ENCODE measurements around the gene CCDC12. TPM values are rescaled to one million over a fixed set of nuclear protein-coding genes. Genes with fewer than 3 reads are reported as not detected.

Gene CCDC12
- total RNA-seq, 4 donors from 2014 or later = 64.6 to 101 (median 82.5) TPM

DNA sequence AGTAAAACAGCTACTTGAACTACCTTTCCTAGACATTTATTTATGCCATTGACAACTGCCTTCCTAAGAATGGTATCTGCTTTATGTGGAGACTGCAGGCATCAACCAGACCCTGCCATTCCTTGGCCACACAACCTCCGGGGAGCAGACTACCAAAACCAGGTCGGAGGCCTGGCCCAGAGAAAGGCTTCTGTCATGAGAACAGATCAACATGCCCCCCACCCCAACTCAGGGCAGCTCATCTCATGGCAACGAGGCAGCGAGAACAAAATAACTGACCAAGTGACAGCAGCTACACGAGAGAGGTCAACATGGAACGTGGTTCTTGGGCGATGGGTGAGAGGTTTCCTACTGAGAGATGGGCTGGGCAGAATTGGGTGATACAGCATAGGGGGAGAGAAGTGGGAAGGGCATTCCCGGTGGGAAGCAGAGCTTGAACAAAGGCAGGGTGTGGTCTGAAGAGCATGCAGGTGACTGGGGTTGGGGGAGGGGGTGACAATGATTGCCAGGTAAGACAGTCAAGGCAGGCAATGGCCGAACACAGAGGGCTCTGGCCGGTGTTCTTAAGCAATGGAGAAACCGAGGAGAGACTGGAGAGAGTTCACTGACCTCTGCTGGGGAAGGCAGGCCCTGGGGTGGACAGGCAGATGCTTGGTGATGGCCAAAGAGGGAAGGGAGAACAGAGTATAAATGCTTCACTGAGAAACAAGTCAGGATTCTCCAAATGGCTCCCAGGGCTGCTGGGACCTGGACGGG is 33.9 kb downstream of the CCDC12 start:
- H3K4me3 ChIP-seq (ENCODE audit: low read depth, poor library complexity, severe bottlenecking) = no peak overlapping the region
- TF ChIP-seq, protein P1, sequence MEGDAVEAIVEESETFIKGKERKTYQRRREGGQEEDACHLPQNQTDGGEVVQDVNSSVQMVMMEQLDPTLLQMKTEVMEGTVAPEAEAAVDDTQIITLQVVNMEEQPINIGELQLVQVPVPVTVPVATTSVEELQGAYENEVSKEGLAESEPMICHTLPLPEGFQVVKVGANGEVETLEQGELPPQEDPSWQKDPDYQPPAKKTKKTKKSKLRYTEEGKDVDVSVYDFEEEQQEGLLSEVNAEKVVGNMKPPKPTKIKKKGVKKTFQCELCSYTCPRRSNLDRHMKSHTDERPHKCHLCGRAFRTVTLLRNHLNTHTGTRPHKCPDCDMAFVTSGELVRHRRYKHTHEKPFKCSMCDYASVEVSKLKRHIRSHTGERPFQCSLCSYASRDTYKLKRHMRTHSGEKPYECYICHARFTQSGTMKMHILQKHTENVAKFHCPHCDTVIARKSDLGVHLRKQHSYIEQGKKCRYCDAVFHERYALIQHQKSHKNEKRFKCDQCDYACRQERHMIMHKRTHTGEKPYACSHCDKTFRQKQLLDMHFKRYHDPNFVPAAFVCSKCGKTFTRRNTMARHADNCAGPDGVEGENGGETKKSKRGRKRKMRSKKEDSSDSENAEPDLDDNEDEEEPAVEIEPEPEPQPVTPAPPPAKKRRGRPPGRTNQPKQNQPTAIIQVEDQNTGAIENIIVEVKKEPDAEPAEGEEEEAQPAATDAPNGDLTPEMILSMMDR (IDR thresholded peaks at IDR 0.05) = no peak
- no peak for TF ChIP-seq POLR2A (IDR thresholded peaks at IDR 0.05)
- 84 to 85% methylated on average over 12 of the region's 12 CpGs for WGBS, 2 donors
- intact Hi-C loops (cut with DNase I; ENCODE audit: low total_unique reads) = no loop called here
- no peak for DNase-seq (ENCODE audit: low spot score in 2 of 2)

DNA sequence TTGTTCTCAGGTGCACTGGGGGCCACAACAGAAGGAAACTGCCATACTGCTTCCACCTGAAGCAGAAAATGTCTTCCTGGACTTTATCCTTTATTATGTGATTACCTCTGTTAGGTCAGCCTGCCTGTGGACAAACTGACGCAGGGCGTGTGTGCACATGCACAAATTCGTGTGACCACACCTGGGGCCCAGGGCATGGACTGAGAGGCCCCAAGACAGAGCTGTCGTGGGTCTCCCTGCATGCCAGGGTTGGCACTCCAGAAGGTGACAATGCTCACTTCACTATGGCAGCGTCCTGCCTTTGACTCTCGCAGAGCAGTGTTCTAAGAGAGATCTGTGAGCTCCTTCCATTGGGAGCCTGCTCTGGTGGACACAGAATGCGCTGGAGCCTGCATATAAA is 34.5 kb downstream of the CCDC12 start:
- 87 to 88% methylated on average over 7 of the region's 7 CpGs for whole genome bisulfite sequencing, 2 donors
- DNase-seq (ENCODE audit: low spot score in 2 of 2) = no peak
- no peak for TF ChIP-seq POLR2A (IDR thresholded peaks at IDR 0.05)
- TF ChIP-seq, protein P1 (IDR thresholded peaks at IDR 0.05) = no peak
- intact Hi-C loops (cut with DNase I; ENCODE audit: low total_unique reads) = no loop called here
- H3K4me3 ChIP-seq (ENCODE audit: low read depth, poor library complexity, severe bottlenecking) = no peak overlapping the region

DNA sequence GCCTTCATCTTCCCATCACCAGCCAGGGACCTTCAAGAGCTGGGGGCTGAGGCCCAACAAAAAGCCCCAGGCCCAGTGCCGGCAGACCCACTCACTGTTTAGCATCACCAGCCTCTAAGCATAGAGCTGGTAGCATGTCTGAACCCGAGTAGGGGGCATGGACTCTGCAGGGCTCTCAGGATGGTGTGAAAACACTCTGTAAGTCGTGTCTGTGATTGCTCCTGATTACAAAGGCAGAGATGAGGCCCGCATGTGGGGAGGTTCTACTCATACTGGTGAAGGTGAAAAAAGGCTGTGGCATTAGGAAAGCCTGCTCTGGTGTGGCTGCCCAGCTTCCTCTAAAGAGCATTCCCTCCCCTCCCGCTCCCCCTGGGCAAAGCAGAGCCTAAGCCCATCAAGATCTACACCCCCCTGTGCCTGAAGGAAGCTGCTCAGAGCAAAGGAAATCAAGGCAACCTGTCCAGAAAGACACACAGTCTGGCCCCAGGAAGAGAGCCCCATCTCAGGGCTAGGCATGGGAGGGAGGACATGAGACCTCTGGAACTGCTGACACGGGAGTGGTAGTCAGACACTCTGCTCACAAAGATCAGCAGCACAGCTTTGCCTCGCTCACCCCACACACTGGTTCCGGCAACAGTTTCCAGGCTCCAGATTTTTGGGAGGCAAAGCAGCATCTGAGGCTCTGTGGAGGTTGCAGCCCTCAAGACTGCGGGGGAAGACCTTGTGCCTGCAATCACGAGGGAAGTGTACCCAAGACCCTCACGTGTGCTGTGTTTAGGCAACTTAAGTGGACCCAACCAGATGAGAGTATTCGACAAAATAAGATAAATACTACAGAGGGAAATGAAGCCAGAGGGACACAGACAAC is 36.7 kb downstream of the CCDC12 start:
- intact Hi-C loops (cut with DNase I; ENCODE audit: low total_unique reads) = no loop called here
- WGBS, 2 donors = 73 to 84% methylated on average over 12 of the region's 12 CpGs
- no peak overlapping the region for H3K4me3 ChIP-seq (ENCODE audit: low read depth, poor library complexity, severe bottlenecking)
- TF ChIP-seq POLR2A (IDR thresholded peaks at IDR 0.05) = no peak
- TF ChIP-seq, protein P1 (IDR thresholded peaks at IDR 0.05) = no peak
- no peak for DNase-seq (ENCODE audit: low spot score in 2 of 2)

DNA sequence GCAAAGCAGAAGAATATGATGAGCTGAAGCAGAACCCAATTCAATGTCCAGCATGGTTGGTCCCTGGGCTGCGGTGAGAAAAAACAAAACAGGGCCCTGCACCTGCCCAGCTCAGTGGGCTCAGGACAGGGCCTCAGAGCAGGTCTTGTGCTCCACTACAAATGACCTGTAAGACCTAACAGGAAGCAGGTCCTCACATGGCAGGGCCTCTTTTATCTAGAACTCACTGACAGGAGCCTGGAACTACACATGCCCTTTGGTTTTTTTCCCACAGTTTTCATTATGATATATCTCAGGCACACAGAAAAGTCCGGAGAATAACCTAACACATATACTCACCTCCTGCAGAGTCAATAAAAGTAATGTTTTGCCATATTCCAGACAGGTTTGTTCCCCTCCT is 38.4 kb downstream of the CCDC12 start:
- no peak overlapping the region for H3K4me3 ChIP-seq (ENCODE audit: low read depth, poor library complexity, severe bottlenecking)
- no peak for DNase-seq (ENCODE audit: low spot score in 2 of 2)
- intact Hi-C loops (cut with DNase I; ENCODE audit: low total_unique reads) = no loop called here
- WGBS, 2 donors = 95 to 100% methylated on average over 2 of the region's 2 CpGs
- TF ChIP-seq POLR2A (IDR thresholded peaks at IDR 0.05) = no peak
- TF ChIP-seq, protein P1 (IDR thresholded peaks at IDR 0.05) = no peak

DNA sequence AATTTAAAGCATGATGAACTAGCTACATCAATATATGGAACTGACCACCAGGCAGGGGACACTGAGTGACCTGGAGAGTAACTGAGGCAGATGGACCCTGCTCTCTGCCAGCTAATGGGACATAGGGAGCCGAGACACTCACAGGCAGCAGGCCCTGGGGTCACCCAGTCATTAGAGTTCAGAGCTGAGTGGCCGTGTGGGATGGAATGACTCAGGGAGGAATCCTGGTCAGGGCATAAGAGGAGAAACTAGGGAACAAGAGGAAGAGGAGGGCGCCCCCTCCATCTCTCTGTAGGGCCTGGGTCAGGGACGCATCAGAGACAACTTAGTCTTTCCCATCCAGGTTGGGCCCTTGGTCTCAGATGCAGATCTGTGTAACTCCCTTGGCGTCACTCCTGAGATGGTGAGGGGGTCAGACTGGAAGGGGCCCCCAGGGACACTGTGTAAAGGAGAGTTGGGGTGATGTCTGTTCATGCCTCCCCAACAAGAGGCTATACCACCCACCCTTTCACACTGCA is 39.8 kb downstream of the CCDC12 start:
- DNase-seq (ENCODE audit: low spot score in 2 of 2) = no peak
- 82 to 86% methylated on average over 5 of the region's 5 CpGs for WGBS, 2 donors
- intact Hi-C loops (cut with DNase I; ENCODE audit: low total_unique reads) = no loop called here

More for the DNA sequence above, 39.8 kb downstream of the CCDC12 start:
- H3K4me3 ChIP-seq (ENCODE audit: low read depth, poor library complexity, severe bottlenecking) = no peak overlapping the region
- TF ChIP-seq, protein P1 (IDR thresholded peaks at IDR 0.05) = no peak
- no peak for TF ChIP-seq POLR2A (IDR thresholded peaks at IDR 0.05)

Data from lower leg skin (tissue), 4 donors.